BJ (cell line): Measurements from ENCODE around the gene PITPNM3. TPM values are rescaled to one million over a fixed set of nuclear protein-coding genes. Genes with fewer than 3 reads are reported as not detected.

Source experiments
- CTCF ChIA-PET: fragments of 350-600 bp; formaldehyde crosslinking; extraction: SDS; loops from one replicate; lab custom pipeline; 2021; ENCODE audit warnings: antibody characterized with exemption, inconsistent platforms; lab: Yijun Ruan, JAX
- POLR2A ChIA-PET: fragments of 300-600 bp; sonication (Branson Sonifier 250); formaldehyde crosslinking; extraction: SDS; loops from one replicate; lab custom pipeline; 2021; ENCODE audit warnings: antibody characterized with exemption; lab: Charles Lee
- DNase-seq: peaks from one replicate; pipeline ENCODE4 v3.0.0-alpha.2; 2011; ENCODE audit warnings: low read depth
- H3K27me3 ChIP-seq: 2 replicates; pipeline ENCODE4 v1.6.0; 2011; ENCODE audit warnings: low read length; ENCODE audit not compliant: control insufficient read depth, insufficient read depth
- H3K36me3 ChIP-seq: 2 replicates; pipeline ENCODE4 v1.5.1; 2011; ENCODE audit warnings: low read length; ENCODE audit not compliant: control insufficient read depth, insufficient read depth
- H3K4me3 ChIP-seq: 2 replicates; pipeline ENCODE4 v1.5.1; 2011; ENCODE audit warnings: low read depth, mild to moderate bottlenecking, control low read depth, low read length
- CTCF ChIP-seq: IDR thresholded peaks from 2 replicates; pipeline ENCODE4 v1.5.1; 2011; ENCODE audit warnings: low read depth, mild to moderate bottlenecking, control low read depth, inconsistent platforms, low read length, moderate library complexity; ENCODE audit not compliant: insufficient read depth
- polyA plus RNA-seq: library from polyadenylated mRNA; depleted of rRNA; stranded (reverse); fragments of >200 nt; gene quantifications from 2 replicates; pipeline ENCODE4 v1.2.3, GENCODE V29; 2011

The PITPNM3 gene
- polyA plus RNA-seq, 1 experiment, result 0.64 TPM

DNA sequence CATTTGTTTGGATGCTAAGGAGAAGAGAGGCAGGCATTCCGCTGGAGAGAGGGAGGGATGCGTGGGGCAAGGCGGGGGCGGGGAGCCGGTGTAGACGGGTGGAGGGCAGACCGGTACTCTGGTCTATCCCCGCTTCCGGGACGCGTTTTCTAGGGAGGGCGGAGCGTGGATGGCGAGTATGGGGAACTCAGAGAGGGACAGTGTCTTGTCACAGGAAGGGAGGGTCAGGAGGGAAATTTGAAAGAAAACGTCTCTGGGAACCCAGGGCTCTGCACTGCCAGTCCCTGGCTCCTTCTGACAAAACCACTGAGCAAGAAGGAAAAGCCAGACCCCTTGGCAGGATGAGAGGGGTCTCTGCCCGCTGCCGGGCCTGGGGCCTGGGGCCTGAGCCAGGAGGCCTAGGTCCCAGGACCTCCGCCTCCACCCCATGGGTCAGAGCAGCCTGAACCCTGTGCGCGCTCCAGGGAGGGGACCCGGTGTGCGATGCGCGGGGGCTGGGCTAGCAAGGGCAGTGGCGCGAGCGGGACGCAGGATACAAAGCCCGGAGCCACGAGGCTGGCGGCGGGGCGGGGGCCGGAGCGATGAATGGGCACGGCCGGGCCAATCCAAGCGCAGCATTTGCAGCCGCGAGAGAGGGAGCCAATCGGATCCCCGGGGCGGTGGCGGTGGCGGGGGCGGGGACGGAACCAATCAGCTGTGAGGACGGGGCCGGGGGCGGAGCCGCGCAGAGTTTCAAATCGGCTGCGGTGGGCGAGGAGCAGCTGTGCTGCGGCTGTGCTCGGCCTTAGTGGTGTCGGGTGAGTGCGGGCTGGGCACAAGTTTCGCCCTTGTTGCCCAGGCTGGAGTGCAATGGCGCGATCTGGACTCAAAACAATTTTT is 112.4 kb downstream of the PITPNM3 start, which contains the start of gene PIMREG:
PIMREG (plus strand) TSS at position 764 of the 879 bp plus-strand sequence. CDS start 656 bp downstream, outside the sequence.
- CTCF ChIA-PET, result interaction anchor here (2.1 kb wide), 1 partner anchor 9 kb away, joined by 9 read pairs; the partner anchor contains the start of gene AIPL1
- Histone ChIP-seq H3K4me3 (peak within 1 kb of the TSS; percentile 75), H3K36me3 (no peaks in the 10 kb centered on the region; the same call in 1 of the 2 replicates), H3K27me3 (no peaks in the 10 kb centered on the region)
- peak; percentile 47 for DNase-seq
- POLR2A ChIA-PET, result no interaction called here
- no peak for TF ChIP-seq CTCF

GRCh38 chr17:6442775-6443174 is 113.6 kb downstream of the PITPNM3 start:
- Histone ChIP-seq H3K4me3 (no peak overlapping the region), H3K27me3 (no peaks in the 10 kb centered on the region), H3K36me3 (no peaks in the 10 kb centered on the region)
- DNase-seq, result no peak
- TF ChIP-seq CTCF, result no peak
- ChIA-PET CTCF (interaction anchor here (1.2 kb wide), 1 partner anchor 855 kb away, joined by 4 read pairs; no protein-coding TSS in a partner anchor), POLR2A (no interaction called here)

GRCh38 chr17:6439951-6440350 is 116.4 kb downstream of the PITPNM3 start:
- DNase-seq, result no peak
- ChIA-PET CTCF (interaction anchor here (0.6 to 2.4 kb wide), 4 partner anchors 8 to 851 kb away, joined by 3 to 5 read pairs (median 4); no protein-coding TSS in a partner anchor), POLR2A (no interaction called here)
- TF ChIP-seq CTCF, result no peak
- Histone ChIP-seq H3K27me3 (peaks cover 4% of the 10 kb centered on the region), H3K36me3 (no peaks in the 10 kb centered on the region), H3K4me3 (no peak overlapping the region)

GRCh38 chr17:6437956-6438355 is 118.4 kb downstream of the PITPNM3 start:
- Histone ChIP-seq H3K27me3 (peaks cover 4% of the 10 kb centered on the region), H3K4me3 (no peak overlapping the region), H3K36me3 (no peaks in the 10 kb centered on the region)
- no peak for TF ChIP-seq CTCF
- ChIA-PET POLR2A (no interaction called here), CTCF (interaction anchor here (2.4 kb wide), 1 partner anchor 15 kb away, joined by 5 read pairs; no protein-coding TSS in a partner anchor)
- DNase-seq, result no peak

- Histone ChIP-seq H3K4me3 (no peak overlapping the region), H3K27me3 (peaks cover 4% of the 10 kb centered on the region), H3K36me3 (no peaks in the 10 kb centered on the region)
- no peak for DNase-seq
- CTCF ChIA-PET, result no interaction called here
- POLR2A ChIA-PET, result no interaction called here
- TF ChIP-seq CTCF, result no peak
Measured at GRCh38 chr17:6437466-6437865, 118.9 kb downstream of the PITPNM3 start.
